Stimulated activated CD4-positive, alpha-beta T cell treated with anti-CD3 and anti-CD28 coated beads, Interleukin-4, amount 100 ng/mL, for 1 hour (primary cell): Measurements from ENCODE around the gene RD3L.
"Not testable (repeated sequence)": the region's sequence is repeated elsewhere in the genome, so short reads cannot be mapped to it uniquely, and the experiment has no call there.

Experiments used
- DNase-seq: peaks from one replicate; pipeline ENCODE4 v3.0.0-alpha.2; 2020

The RD3L gene

GRCh38 chr14:103941973-103942736 lies at the start of gene RD3L:
Gene RD3L (minus strand): TSS chr14:103942529. CDS start chr14:103941695, 834 bp downstream.
- no peak for DNase-seq

- no peak for DNase-seq
These were observed 47.6 kb upstream of the RD3L start for GRCh38 chr14:103989964-103990363.

GRCh38 chr14:103989034-103989433 lies 46.7 kb upstream of the RD3L start:
- no peak for DNase-seq

GRCh38 chr14:103984196-103984595 lies 41.9 kb upstream of the RD3L start:
- no peak for DNase-seq

GRCh38 chr14:103980623-103981238 lies 38.4 kb upstream of the RD3L start:
- DNase-seq, result not testable (repeated sequence)

GRCh38 chr14:103974575-103974974 lies 32.2 kb upstream of the RD3L start:
- DNase-seq, result no peak

- no peak for DNase-seq
These were observed 31.0 kb upstream of the RD3L start for GRCh38 chr14:103973354-103973753.

GRCh38 chr14:103969961-103970360 lies 27.6 kb upstream of the RD3L start:
- no peak for DNase-seq

- no peak for DNase-seq
These were observed 24.3 kb upstream of the RD3L start for GRCh38 chr14:103966631-103967030.

- DNase-seq, result no peak
These were observed 19.7 kb upstream of the RD3L start for GRCh38 chr14:103961928-103962578.

GRCh38 chr14:103960457-103961055 lies 18.2 kb upstream of the RD3L start:
- DNase-seq, result no peak

- no peak for DNase-seq
These were observed 6.9 kb upstream of the RD3L start for GRCh38 chr14:103949131-103949790.

GRCh38 chr14:103948442-103948841 lies 6.1 kb upstream of the RD3L start:
- DNase-seq, result no peak

- no peak for DNase-seq
These were observed 4.6 kb upstream of the RD3L start for GRCh38 chr14:103946975-103947374.

GRCh38 chr14:103943673-103944072 lies 1.3 kb upstream of the RD3L start:
- DNase-seq, result no peak

GRCh38 chr14:103941462-103941861 lies 867 bp downstream of the RD3L start:
- DNase-seq, result no peak

- no peak for DNase-seq
These were observed 7.2 kb downstream of the RD3L start for GRCh38 chr14:103935102-103935501.

GRCh38 chr14:103932791-103933490 lies 9.4 kb downstream of the RD3L start:
- no peak for DNase-seq

GRCh38 chr14:103931422-103931821 lies 10.9 kb downstream of the RD3L start:
- DNase-seq, result no peak

GRCh38 chr14:103930051-103930604 lies 12.2 kb downstream of the RD3L start:
- no peak for DNase-seq

- no peak for DNase-seq
These were observed 14.1 kb downstream of the RD3L start, which contains the start of gene TDRD9 for GRCh38 chr14:103928011-103928890. Gene TDRD9 (plus strand): TSS chr14:103928456. CDS start chr14:103928510, 54 bp downstream.
